Measurements from ENCODE around the gene AUH.
"Not testable (repeated sequence)": the region's sequence is repeated elsewhere in the genome, so short reads cannot be mapped to it uniquely, and the experiment has no call there.

Gene AUH

GRCh38 chr9:91378695-91379127, 17.0 kb upstream of the AUH start:
- DNase-seq = no peak

GRCh38 chr9:91378054-91378453, 16.3 kb upstream of the AUH start:
- DNase-seq = not testable (repeated sequence)

- no peak for DNase-seq
Measured at GRCh38 chr9:91376239-91376638, 14.5 kb upstream of the AUH start.

GRCh38 chr9:91374939-91375338, 13.2 kb upstream of the AUH start:
- DNase-seq = no peak

- DNase-seq = no peak
Measured at GRCh38 chr9:91371894-91372293, 10.2 kb upstream of the AUH start.

GRCh38 chr9:91370006-91370405, 8.3 kb upstream of the AUH start:
- DNase-seq = not testable (repeated sequence)

GRCh38 chr9:91364702-91365101, 3.0 kb upstream of the AUH start:
- no peak for DNase-seq

GRCh38 chr9:91364005-91364404, 2.3 kb upstream of the AUH start:
- DNase-seq = no peak

GRCh38 chr9:91362051-91362611, 413 bp upstream of the AUH start:
- DNase-seq = peak; percentile 19

GRCh38 chr9:91360551-91361290, 997 bp downstream of the AUH start:
- no peak for DNase-seq

- no peak for DNase-seq
Measured at GRCh38 chr9:91359734-91360470, 1.8 kb downstream of the AUH start.

GRCh38 chr9:91359083-91359482, 2.6 kb downstream of the AUH start:
- no peak for DNase-seq

- no peak for DNase-seq
Measured at GRCh38 chr9:91354881-91355280, 6.8 kb downstream of the AUH start.

- DNase-seq = no peak
Measured at GRCh38 chr9:91349115-91349555, 12.6 kb downstream of the AUH start.

GRCh38 chr9:91348191-91348807, 13.4 kb downstream of the AUH start:
- DNase-seq = no peak

- DNase-seq = no peak
Measured at GRCh38 chr9:91347377-91347776, 14.3 kb downstream of the AUH start.

- DNase-seq = no peak
Measured at GRCh38 chr9:91346644-91347043, 15.1 kb downstream of the AUH start.

GRCh38 chr9:91345978-91346377, 15.7 kb downstream of the AUH start:
- no peak for DNase-seq

- no peak for DNase-seq
Measured at GRCh38 chr9:91342575-91342974, 19.1 kb downstream of the AUH start.

- no peak for DNase-seq
Measured at GRCh38 chr9:91341749-91342148, 20.0 kb downstream of the AUH start.

- no peak for DNase-seq
Measured at GRCh38 chr9:91341258-91341746, 20.4 kb downstream of the AUH start.

- no peak for DNase-seq
Measured at GRCh38 chr9:91340395-91340967, 21.2 kb downstream of the AUH start.

GRCh38 chr9:91338681-91339080, 23.0 kb downstream of the AUH start:
- DNase-seq = no peak
